GM18526 (cell line): ENCODE results near the gene DLGAP1.

Source experiments
- POLR2A ChIP-seq: IDR thresholded peaks from 3 replicates; pipeline ENCODE4 v1.6.1; 2011; ENCODE audit not compliant: insufficient read length; ENCODE audit errors: extremely low read depth

The DLGAP1 gene

DNA sequence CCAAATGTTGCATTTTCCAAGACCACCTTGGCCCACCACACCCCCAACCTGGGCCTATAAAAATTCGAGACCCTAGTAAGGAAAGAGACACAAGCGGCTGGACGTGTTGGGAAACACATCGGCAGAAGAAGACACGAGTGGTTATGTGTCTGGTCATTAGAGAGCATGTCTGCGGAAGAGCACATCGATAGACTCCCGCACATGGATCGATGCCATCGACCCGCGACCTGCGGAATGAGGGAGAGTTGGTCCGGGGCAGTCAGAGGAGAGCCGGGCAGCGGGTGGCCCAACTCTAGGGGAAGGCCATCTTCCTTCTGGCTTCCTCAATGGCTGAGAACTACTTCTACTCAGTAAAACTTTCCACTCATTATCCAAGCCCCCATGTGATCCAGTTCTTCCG is 785.7 kb downstream of the DLGAP1 start:
- TF ChIP-seq POLR2A, result no peak

- no peak for TF ChIP-seq POLR2A
These were observed 787.6 kb downstream of the DLGAP1 start for GRCh38 chr18:3667255-3668137.

GRCh38 chr18:3666526-3667254 is 788.4 kb downstream of the DLGAP1 start:
- TF ChIP-seq POLR2A, result no peak

DNA sequence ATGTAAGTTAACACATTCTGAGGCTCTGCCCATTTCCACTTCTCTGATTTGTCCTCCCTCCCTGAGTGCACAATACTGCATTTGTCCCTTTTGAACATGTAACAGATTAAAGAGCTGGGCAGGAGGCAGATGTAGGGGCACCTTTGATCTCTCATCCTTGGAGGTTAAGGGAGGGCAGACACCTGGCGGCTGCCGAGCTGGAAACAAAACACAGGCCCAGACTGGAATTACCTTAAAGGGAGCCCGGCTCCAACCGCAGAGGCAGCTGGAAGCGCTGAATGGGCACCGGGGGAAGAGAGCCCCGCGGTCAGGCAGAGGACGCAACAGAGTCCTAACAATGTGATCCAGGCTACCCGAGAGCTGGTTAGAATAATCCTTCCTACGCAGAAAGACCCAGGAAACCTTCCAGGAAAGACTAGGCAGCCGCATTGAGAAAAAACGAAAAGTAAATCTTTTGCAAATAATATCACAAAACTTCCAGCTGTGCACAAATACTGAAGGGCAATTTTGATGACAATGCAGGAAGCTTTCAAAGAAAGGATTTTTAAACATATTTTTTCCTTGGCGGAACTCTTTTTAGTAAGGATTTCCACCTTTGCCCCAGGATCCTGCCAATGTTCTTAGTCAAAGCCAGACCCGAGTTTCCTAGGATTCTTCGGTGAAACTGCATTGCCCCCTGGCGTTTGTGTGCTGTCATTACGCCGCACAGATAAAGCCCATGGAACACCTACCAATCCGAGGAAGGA is 789.2 kb downstream of the DLGAP1 start:
- TF ChIP-seq POLR2A, result no peak

DNA sequence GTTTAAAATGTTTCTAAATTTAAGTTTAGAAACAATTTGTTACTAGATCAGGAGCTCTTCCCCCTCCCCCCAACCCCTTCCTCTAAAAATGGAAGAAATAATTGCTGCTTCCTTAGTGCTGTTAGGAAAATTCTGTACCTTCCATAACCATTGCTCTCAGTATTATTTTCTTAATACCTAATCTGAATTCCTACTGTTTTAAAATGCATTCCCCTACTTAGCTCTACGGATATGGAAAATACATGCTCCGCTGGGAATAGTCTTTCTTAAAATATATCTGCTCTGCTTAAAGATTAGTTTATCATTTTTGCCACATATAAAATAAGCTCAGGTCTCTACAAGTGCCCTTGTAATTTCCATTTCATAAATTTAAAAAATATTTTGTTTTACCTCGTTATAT is 789.9 kb downstream of the DLGAP1 start:
- TF ChIP-seq POLR2A, result no peak

DNA sequence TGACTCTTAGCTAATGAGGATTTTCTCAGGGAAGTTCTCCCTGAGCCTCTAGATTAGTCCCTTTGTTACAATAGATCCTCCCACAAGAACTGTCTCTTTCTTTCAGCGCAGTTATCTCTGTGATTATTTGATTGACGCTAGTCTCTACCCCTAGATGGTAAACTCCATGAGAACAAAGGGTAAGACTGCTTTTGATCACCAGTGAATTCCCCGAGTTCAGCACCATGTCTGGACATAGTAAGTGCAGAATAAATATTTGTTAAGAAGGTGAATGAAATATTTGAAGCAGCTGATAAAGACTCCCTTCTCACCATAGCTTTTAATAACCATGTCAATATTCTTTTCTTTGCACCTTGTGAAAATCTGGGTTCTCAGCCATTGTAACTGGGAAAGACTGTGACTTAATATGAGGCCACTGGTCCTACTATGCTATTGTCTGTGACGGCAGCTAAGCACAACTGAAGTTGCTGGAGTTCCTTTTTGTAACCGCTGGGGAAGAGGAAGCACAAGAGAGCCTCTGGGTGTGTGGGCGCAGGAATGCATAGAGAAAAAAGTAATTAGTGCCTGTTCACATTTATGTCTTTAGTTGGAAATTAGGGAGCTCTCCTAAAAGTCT is 790.4 kb downstream of the DLGAP1 start:
- TF ChIP-seq POLR2A, result no peak

- TF ChIP-seq POLR2A, result no peak
These were observed 791.1 kb downstream of the DLGAP1 start for GRCh38 chr18:3663870-3664512.

DNA sequence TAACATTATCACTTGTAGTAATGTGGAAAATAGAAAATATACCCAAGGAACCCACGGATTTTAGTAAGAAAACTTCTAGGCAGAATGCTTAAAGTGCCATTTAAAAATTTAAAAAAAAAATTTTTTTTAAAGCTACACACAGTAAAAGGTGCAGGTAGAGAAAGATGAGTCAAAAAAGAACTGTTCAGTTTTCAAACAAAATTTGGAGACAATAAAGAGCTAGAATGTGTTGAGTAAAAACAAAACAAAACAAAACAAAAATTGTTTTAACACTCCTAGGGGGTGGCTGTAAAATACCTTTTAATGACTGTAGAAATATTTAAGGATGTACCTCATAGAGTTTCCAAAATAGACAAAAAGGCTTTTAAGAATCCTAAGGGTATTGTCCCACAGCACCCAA is 793.1 kb downstream of the DLGAP1 start:
- no peak for TF ChIP-seq POLR2A

- TF ChIP-seq POLR2A, result no peak
These were observed 794.2 kb downstream of the DLGAP1 start for GRCh38 chr18:3660739-3661515.

- TF ChIP-seq POLR2A, result no peak
These were observed 796.6 kb downstream of the DLGAP1 start for GRCh38 chr18:3658529-3658928.

GRCh38 chr18:3655254-3656050 is 799.7 kb downstream of the DLGAP1 start:
- TF ChIP-seq POLR2A, result no peak

DNA sequence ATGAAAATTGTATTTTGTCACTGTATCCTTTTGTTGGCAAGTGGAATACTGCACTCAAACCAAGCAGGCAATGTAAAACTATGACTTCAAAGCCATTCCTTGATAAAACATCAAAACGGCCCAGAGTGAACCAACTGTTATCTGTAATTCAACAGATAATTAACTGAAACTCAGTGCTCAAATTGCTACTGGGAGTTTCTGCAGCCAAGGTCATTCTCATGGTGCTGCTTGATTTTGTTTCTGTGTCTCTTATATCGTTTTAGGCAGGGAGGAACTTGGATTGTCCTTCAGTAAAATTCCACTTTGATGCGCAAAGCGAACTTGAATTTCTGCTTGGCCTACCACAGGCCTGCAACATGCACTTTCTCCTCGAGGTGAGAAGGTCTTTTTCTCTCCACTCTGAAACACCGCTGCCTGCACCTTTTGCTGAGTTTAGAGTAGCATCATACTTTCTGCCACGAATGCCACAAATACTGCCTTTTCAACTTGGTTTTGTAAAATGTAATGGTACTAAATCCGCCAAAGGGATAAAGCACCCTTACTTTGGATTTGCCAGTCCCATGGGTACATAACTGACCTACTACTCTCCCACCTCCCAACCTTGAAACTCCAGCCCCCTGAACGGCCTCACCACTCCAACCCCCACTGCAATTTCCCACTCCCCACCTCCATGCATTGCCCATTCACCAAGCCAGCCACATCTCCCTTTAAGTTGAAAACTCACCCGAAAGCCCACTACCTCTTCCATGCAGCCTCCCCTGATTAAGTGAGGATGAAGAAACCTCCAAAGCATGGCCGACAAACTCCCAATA is 800.5 kb downstream of the DLGAP1 start:
- TF ChIP-seq POLR2A, result no peak
